Measurements from ENCODE around the gene SPSB1.
A peak's percentile ranks its signal among the peaks of the same experiment; 100 is the strongest.

SPSB1 gene

DNA sequence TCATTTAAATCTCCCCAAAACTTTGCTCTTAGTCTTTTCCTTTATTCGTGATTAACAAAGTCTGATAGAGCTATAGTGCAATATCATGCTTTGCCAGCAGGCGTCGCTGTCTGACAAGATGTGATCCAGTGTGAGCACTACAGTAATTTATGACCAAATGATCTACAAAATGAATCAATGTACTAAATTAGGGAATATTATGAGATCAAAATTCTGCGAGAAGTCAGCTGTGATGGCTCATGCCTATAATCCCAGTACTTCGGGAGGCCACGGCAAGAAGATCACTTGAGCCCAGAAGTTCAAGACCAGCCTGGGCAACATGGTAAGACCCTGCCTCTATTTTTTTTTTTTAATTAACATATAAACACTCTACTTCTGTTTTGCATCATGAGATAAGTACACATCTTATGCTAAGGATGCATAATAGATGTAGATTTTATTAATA is 3.6 kb upstream of the SPSB1 start (continued):
- no peak for TF ChIP-seq ZNF184 (tag by site-specific recombination; IDR thresholded peaks at IDR 0.05)
- TF ChIP-seq, protein P1, sequence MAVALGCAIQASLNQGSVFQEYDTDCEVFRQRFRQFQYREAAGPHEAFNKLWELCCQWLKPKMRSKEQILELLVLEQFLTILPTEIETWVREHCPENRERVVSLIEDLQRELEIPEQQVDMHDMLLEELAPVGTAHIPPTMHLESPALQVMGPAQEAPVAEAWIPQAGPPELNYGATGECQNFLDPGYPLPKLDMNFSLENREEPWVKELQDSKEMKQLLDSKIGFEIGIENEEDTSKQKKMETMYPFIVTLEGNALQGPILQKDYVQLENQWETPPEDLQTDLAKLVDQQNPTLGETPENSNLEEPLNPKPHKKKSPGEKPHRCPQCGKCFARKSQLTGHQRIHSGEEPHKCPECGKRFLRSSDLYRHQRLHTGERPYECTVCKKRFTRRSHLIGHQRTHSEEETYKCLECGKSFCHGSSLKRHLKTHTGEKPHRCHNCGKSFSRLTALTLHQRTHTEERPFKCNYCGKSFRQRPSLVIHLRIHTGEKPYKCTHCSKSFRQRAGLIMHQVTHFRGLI (tag by site-specific recombination; IDR thresholded peaks at IDR 0.05): no peak
- no peak for TF ChIP-seq ZNF76 (tag by site-specific recombination; IDR thresholded peaks at IDR 0.05; ENCODE audit: borderline replicate concordance, low read depth)
- TF ChIP-seq ZNF48 (tag by site-specific recombination; IDR thresholded peaks at IDR 0.05): no peak
- TF ChIP-seq GFI1B (tag by site-specific recombination; IDR thresholded peaks at IDR 0.05): no peak
- TF ChIP-seq PRDM2 (tag by site-specific recombination; IDR thresholded peaks at IDR 0.05; ENCODE audit: borderline replicate concordance): no peak
- 0 out of 2 replicates have a peak, but pooled peaks have one; percentile 11 for TF ChIP-seq ZNF629 (tag by site-specific recombination; IDR thresholded peaks at IDR 0.05)
- TF ChIP-seq BCL11A (tag by site-specific recombination; IDR thresholded peaks at IDR 0.05; ENCODE audit: low read depth): no peak
- TF ChIP-seq ZNF513 (tag by site-specific recombination; IDR thresholded peaks at IDR 0.05): no peak
- TF ChIP-seq ZNF394 (tag by site-specific recombination; IDR thresholded peaks at IDR 0.05; ENCODE audit: borderline replicate concordance): peak; percentile 34; the same call in 1 of the 2 replicates
- peak; percentile 65 for TF ChIP-seq ZNF654 (tag by site-specific recombination; IDR thresholded peaks at IDR 0.05; ENCODE audit: low read depth)
- TF ChIP-seq ZNF830 (tag by site-specific recombination; IDR thresholded peaks at IDR 0.05; ENCODE audit: low read depth): no peak
- 0 out of 2 replicates have a peak, but pooled peaks have one; percentile 19 for TF ChIP-seq ZNF2 (tag by site-specific recombination; IDR thresholded peaks at IDR 0.05)
- TF ChIP-seq ZNF518A (tag by site-specific recombination; conservative IDR thresholded peaks at IDR 0.05; ENCODE audit: low read depth): peak; percentile 46
- TF ChIP-seq ZNF433 (tag by site-specific recombination; IDR thresholded peaks at IDR 0.05; ENCODE audit: low read depth): no peak
- no peak for TF ChIP-seq ZBTB17 (tag by site-specific recombination; IDR thresholded peaks at IDR 0.05)
- no peak for TF ChIP-seq ZNF571 (tag by site-specific recombination; IDR thresholded peaks at IDR 0.05)
- TF ChIP-seq SCRT1 (tag by site-specific recombination; IDR thresholded peaks at IDR 0.05; ENCODE audit: borderline replicate concordance): no peak
- TF ChIP-seq ZNF610 (tag by site-specific recombination; IDR thresholded peaks at IDR 0.05; ENCODE audit: borderline replicate concordance): 0 out of 2 replicates have a peak, but pooled peaks have one; percentile 30
- TF ChIP-seq KLF7 (tag by site-specific recombination; IDR thresholded peaks at IDR 0.05; ENCODE audit: borderline replicate concordance): no peak
- TF ChIP-seq, protein P2, sequence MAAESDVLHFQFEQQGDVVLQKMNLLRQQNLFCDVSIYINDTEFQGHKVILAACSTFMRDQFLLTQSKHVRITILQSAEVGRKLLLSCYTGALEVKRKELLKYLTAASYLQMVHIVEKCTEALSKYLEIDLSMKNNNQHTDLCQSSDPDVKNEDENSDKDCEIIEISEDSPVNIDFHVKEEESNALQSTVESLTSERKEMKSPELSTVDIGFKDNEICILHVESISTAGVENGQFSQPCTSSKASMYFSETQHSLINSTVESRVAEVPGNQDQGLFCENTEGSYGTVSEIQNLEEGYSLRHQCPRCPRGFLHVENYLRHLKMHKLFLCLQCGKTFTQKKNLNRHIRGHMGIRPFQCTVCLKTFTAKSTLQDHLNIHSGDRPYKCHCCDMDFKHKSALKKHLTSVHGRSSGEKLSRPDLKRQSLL (tag by site-specific recombination; IDR thresholded peaks at IDR 0.05): no peak
- no peak for TF ChIP-seq ZNF366 (tag by site-specific recombination; conservative IDR thresholded peaks at IDR 0.05)
